A549 (cell line): Measurements from ENCODE around the gene GRM7. TPM values are rescaled to one million over a fixed set of nuclear protein-coding genes. Genes with fewer than 3 reads are reported as not detected.

ENCODE experiments used
- ATAC-seq, 2 experiments: fragments of 200-7000 bp in 1 of 2; fragments of >200 bp in 1 of 2; cut with Nextera tagmentation in 1 of 2; cut with Tn5 transposase in 1 of 2; 3 replicates each; pipeline versions ENCODE4 v1.8.0 to v1.9.1; 2018 to 2020; ENCODE audit warnings: mild to moderate bottlenecking in 1 of 2, moderate library complexity in 1 of 2
- CTCF ChIA-PET: fragments of 300-600 bp; sonication (Branson Sonifier 250); formaldehyde crosslinking; extraction: SDS; loops from one replicate; lab custom pipeline; 2021; ENCODE audit warnings: antibody characterized with exemption, inconsistent platforms; lab: Yijun Ruan, JAX
- POLR2A ChIA-PET: fragments of 350-600 bp; formaldehyde crosslinking; extraction: SDS; loops from one replicate; lab custom pipeline; 2021; ENCODE audit warnings: antibody characterized with exemption, inconsistent platforms; lab: Yijun Ruan, JAX
- DNase-seq, 2 experiments: peaks; one replicate each; pipeline versions ENCODE4 v3.0.0 to v3.0.0-alpha.2; 2011 to 2016; ENCODE audit warnings: low read depth in 1 of 2, low spot score in 1 of 2
- FAIRE-seq: peaks from 2 replicates; lab custom pipeline; 2011; peaks lifted over from hg19 to GRCh38; lab: Jason Lieb, UNC
- H3K27ac ChIP-seq, 2 experiments: fragments of >200 bp; sonication (Bioruptor Twin); formaldehyde crosslinking; 3 replicates each; pipeline ENCODE4 v1.5.1; 2016 to 2017
- H3K4me1 ChIP-seq: fragments of >200 bp; sonication (Bioruptor Twin); formaldehyde crosslinking; 3 replicates; pipeline ENCODE4 v1.6.1; 2016
- H3K4me2 ChIP-seq: fragments of >200 bp; sonication (Bioruptor Twin); formaldehyde crosslinking; 3 replicates; pipeline ENCODE4 v1.6.1; 2016
- H3K4me3 ChIP-seq: fragments of >200 bp; sonication (Bioruptor Twin); formaldehyde crosslinking; 3 replicates; pipeline ENCODE4 v1.5.1; 2016
- H3K9me3 ChIP-seq: fragments of >200 bp; sonication (Bioruptor Twin); formaldehyde crosslinking; 3 replicates; pipeline ENCODE4 v1.6.1; 2016
- BHLHE40 ChIP-seq: IDR thresholded peaks from 2 replicates; pipeline ENCODE4 v1.6.1; 2012; ENCODE audit warnings: low read depth, low read length, inconsistent platforms
- CBX2 ChIP-seq: fragments of 200-600 bp; sonication (generic); IDR thresholded peaks from 2 replicates; pipeline ENCODE4 v1.6.1; 2016; ENCODE audit warnings: low read depth, mild to moderate bottlenecking, borderline replicate concordance
- CBX8 ChIP-seq: fragments of 200-600 bp; sonication (generic); IDR thresholded peaks from 2 replicates; pipeline ENCODE4 v1.6.1; 2016
- E2F6 ChIP-seq: IDR thresholded peaks from 2 replicates; pipeline ENCODE4 v1.6.1; 2012; ENCODE audit warnings: low read depth, borderline replicate concordance
- EHMT2 ChIP-seq: fragments of 200-600 bp; sonication (generic); IDR thresholded peaks from 2 replicates; pipeline ENCODE4 v1.6.1; 2016; ENCODE audit warnings: antibody characterized with exemption, low read depth, mild to moderate bottlenecking, moderate library complexity
- EP300 ChIP-seq, 2 experiments: fragments of >200 bp; sonication (Bioruptor Twin); formaldehyde crosslinking; IDR thresholded peaks; 2 replicates in 1 of 2; 3 replicates in 1 of 2; pipeline ENCODE4 v1.6.1; 2016 to 2017
- ESRRA ChIP-seq: fragments of 150-350 bp; IDR thresholded peaks from 2 replicates; pipeline ENCODE4 v1.6.1; 2014; ENCODE audit warnings: mild to moderate bottlenecking, low read length, borderline replicate concordance
- FOSL2 ChIP-seq, 2 experiments: fragments of 450-650 bp in 1 of 2; fragments of >200 bp in 1 of 2; sonication (Bioruptor Twin) in 1 of 2; formaldehyde crosslinking; IDR thresholded peaks; 2 replicates each; pipeline versions ENCODE4 v1.5.0 to v1.6.1; 2016 to 2020; ENCODE audit warnings: mild to moderate bottlenecking in 1 of 2, moderate library complexity in 1 of 2
- FOXS1 ChIP-seq: fragments of 250-450 bp; sonication (Bioruptor Pico); IDR thresholded peaks from 2 replicates; pipeline ENCODE4 v1.5.0; 2020; ENCODE audit warnings: mild to moderate bottlenecking, moderate library complexity
- GATA3 ChIP-seq: IDR thresholded peaks from 2 replicates; pipeline ENCODE4 v1.6.1; 2012; ENCODE audit warnings: borderline replicate concordance
- HOXB13 ChIP-seq: fragments of 250-450 bp; sonication (Bioruptor Pico); IDR thresholded peaks from 2 replicates; pipeline ENCODE4 v1.5.0; 2020; ENCODE audit warnings: low read depth, mild to moderate bottlenecking, moderate library complexity
- HOXB5 ChIP-seq: fragments of 250-450 bp; sonication (Bioruptor Pico); IDR thresholded peaks from 2 replicates; pipeline ENCODE4 v1.5.0; 2020; ENCODE audit warnings: mild to moderate bottlenecking, moderate library complexity
- JUNB ChIP-seq: fragments of >200 bp; sonication (Bioruptor Twin); formaldehyde crosslinking; IDR thresholded peaks from 2 replicates; pipeline ENCODE4 v1.6.1; 2016
- KDM1A ChIP-seq: fragments of 200-600 bp; sonication (generic); IDR thresholded peaks from 2 replicates; pipeline ENCODE4 v1.6.1; 2016; ENCODE audit warnings: low read depth, mild to moderate bottlenecking
- MAFK ChIP-seq: fragments of 450-650 bp; IDR thresholded peaks from 2 replicates; pipeline ENCODE4 v1.6.1; 2014; ENCODE audit not compliant: partially characterized antibody
- MAX ChIP-seq: IDR thresholded peaks from 2 replicates; pipeline ENCODE4 v1.6.1; 2012
- MAZ ChIP-seq: fragments of 150-350 bp; IDR thresholded peaks from 2 replicates; pipeline ENCODE4 v1.6.1; 2014; ENCODE audit warnings: antibody characterized with exemption, low read depth, low read length, borderline replicate concordance
- MYC ChIP-seq: IDR thresholded peaks from 2 replicates; pipeline ENCODE4 v1.6.1; 2012; ENCODE audit warnings: mild to moderate bottlenecking, inconsistent platforms, low read length, improper control_type of control experiment, borderline replicate concordance
- NPAS2 ChIP-seq: fragments of 250-450 bp; sonication (Bioruptor Pico); IDR thresholded peaks from 2 replicates; pipeline ENCODE4 v1.8.0; 2022; ENCODE audit warnings: mild to moderate bottlenecking, moderate library complexity, borderline replicate concordance
- NR3C1 ChIP-seq: fragments of >200 bp; sonication (Bioruptor Twin); formaldehyde crosslinking; IDR thresholded peaks from 3 replicates; pipeline ENCODE4 v1.6.1; 2017
- PHF8 ChIP-seq: fragments of 200-600 bp; sonication (generic); IDR thresholded peaks from 2 replicates; pipeline ENCODE4 v1.6.1; 2016; ENCODE audit warnings: low read depth, mild to moderate bottlenecking, antibody characterized with exemption, moderate library complexity, borderline replicate concordance
- RARB ChIP-seq: fragments of 250-450 bp; sonication (Bioruptor Pico); IDR thresholded peaks from 2 replicates; pipeline ENCODE4 v1.8.0; 2021; ENCODE audit warnings: mild to moderate bottlenecking, moderate library complexity
- RFX5 ChIP-seq: fragments of 450-650 bp; IDR thresholded peaks from 2 replicates; pipeline ENCODE4 v1.7.1; 2014; ENCODE audit warnings: antibody characterized with exemption, mild to moderate bottlenecking, moderate library complexity
- SREBF2 ChIP-seq: fragments of 450-650 bp; IDR thresholded peaks from 2 replicates; pipeline ENCODE4 v1.6.1; 2014; ENCODE audit warnings: mild to moderate bottlenecking, moderate library complexity
- TP53 ChIP-seq: fragments of 250-450 bp; sonication (Bioruptor Pico); IDR thresholded peaks from 2 replicates; pipeline ENCODE4 v1.5.0; 2021; ENCODE audit warnings: mild to moderate bottlenecking, moderate library complexity
- USF2 ChIP-seq: fragments of 450-650 bp; IDR thresholded peaks from 2 replicates; pipeline ENCODE4 v1.6.1; 2014; ENCODE audit warnings: antibody characterized with exemption
- ZSCAN20 ChIP-seq: fragments of 250-450 bp; sonication (Bioruptor Pico); IDR thresholded peaks from 2 replicates; pipeline ENCODE4 v1.8.0; 2022; ENCODE audit warnings: mild to moderate bottlenecking, moderate library complexity
- WGBS: methylation state at CpG from one replicate; pipeline ENCODE4 v1.1.6; 2017; ENCODE audit errors: missing lambda C conversion rate; 5-methylcytosine and 5-hydroxymethylcytosine counted together
- polyA plus RNA-seq, 4 experiments: library from polyadenylated mRNA; depleted of rRNA in 3 of 4; stranded (reverse); fragments of >200 nt; fragmentation: RNase III in 1 of 4; extraction: RNeasy Plus Mini Kit Qiagen cat#74134 plus additional on column Dnase treatment in 1 of 4; gene quantifications; 2 replicates in 3 of 4; 3 replicates in 1 of 4; pipeline ENCODE4 v1.2.3, GENCODE V29; 2011 to 2017

GRM7 gene
- polyA plus RNA-seq, 2 of the 4 experiments (the other 2 are of a cell fraction): not detected

- TF ChIP-seq MAZ (no peak), ESRRA (no peak), MAFK (no peak), MYC (no peak)
- ChIA-PET POLR2A (no interaction called here), CTCF (no interaction called here)
- DNase-seq: no peak
- Histone ChIP-seq H3K27ac (no peak overlapping the region), H3K9me3 (no peaks in the 10 kb centered on the region), H3K4me2 (no peak overlapping the region), H3K4me1 (no peaks in the 10 kb centered on the region), H3K4me3 (no peak overlapping the region)
- WGBS: 0% methylated on average over 2 of the region's 2 CpGs
- no peak for ATAC-seq
- no peak for FAIRE-seq
Observed at GRCh38 chr3:7618606-7619005, 757.7 kb downstream of the GRM7 start.

- FAIRE-seq (no peak), DNase-seq (no peak), ATAC-seq (no peak)
- Histone ChIP-seq H3K9me3 (no peaks in the 10 kb centered on the region), H3K4me1 (no peaks in the 10 kb centered on the region), H3K4me3 (no peak overlapping the region), H3K4me2 (no peak overlapping the region), H3K27ac (no peak overlapping the region)
- ChIA-PET POLR2A (no interaction called here), CTCF (no interaction called here)
- no peak for TF ChIP-seq RFX5
- no peak for TF ChIP-seq ZSCAN20
- no peak for TF ChIP-seq FOSL2 (IDR thresholded peaks at IDR 0.05)
- TF ChIP-seq FOSL2 (CRISPR knock-in tag; IDR thresholded peaks at IDR 0.05): no peak
- no peak for TF ChIP-seq USF2
- TF ChIP-seq NPAS2 (CRISPR knock-in tag): no peak
- no peak for TF ChIP-seq BHLHE40
- no peak for TF ChIP-seq NR3C1
- 72% methylated on average over 1 of the region's 1 CpG for WGBS
Observed at GRCh38 chr3:7620401-7620800, 759.5 kb downstream of the GRM7 start.

GRCh38 chr3:7621046-7621630 is 760.2 kb downstream of the GRM7 start:
- no peaks in the 10 kb centered on the region for H3K4me1 ChIP-seq
- FAIRE-seq (no peak), ATAC-seq (no peak), DNase-seq (no peak)
- no peaks in the 10 kb centered on the region for H3K9me3 ChIP-seq
- H3K4me3 ChIP-seq: no peak overlapping the region
- no peak overlapping the region for H3K27ac ChIP-seq
- H3K4me2 ChIP-seq: no peak overlapping the region
- WGBS: 23% methylated on average over 7 of the region's 7 CpGs
- no peak for TF ChIP-seq BHLHE40
- no peak for TF ChIP-seq JUNB
- TF ChIP-seq CBX8: no peak
- no peak for TF ChIP-seq HOXB13
- no peak for TF ChIP-seq HOXB5
- no peak for TF ChIP-seq SREBF2
- no peak for TF ChIP-seq EHMT2
- no peak for TF ChIP-seq CBX2
- no peak for TF ChIP-seq EP300 (IDR thresholded peaks at IDR 0.05)
- no peak for TF ChIP-seq TP53
- TF ChIP-seq NR3C1: no peak
- TF ChIP-seq RARB: no peak
- no peak for TF ChIP-seq KDM1A
- no peak for TF ChIP-seq MAX
- no peak for TF ChIP-seq E2F6
- TF ChIP-seq GATA3: no peak
- TF ChIP-seq PHF8: no peak
- TF ChIP-seq FOXS1: no peak
- ChIA-PET POLR2A (no interaction called here), CTCF (interaction anchor here (0.6 kb wide), 1 partner anchor 222 kb away, joined by 4 read pairs; no protein-coding TSS in a partner anchor)
